Fibroblast of pulmonary artery (primary cell): ENCODE data around the gene UNC80.

Experiments used
- DNase-seq: peaks from one replicate; pipeline ENCODE4 v3.0.0-alpha.2; 2010; ENCODE audit warnings: low read depth
- H3K4me3 ChIP-seq: replicated peaks from 2 replicates; pipeline ENCODE4 v1.5.1; 2011; ENCODE audit warnings: low read depth, mild to moderate bottlenecking, control low read depth, low read length, moderate library complexity
- TF ChIP-seq, protein P1 (sequence below): IDR thresholded peaks from 2 replicates; pipeline ENCODE4 v1.5.1; 2011; ENCODE audit warnings: mild to moderate bottlenecking, control low read depth, low read length, inconsistent platforms; ENCODE audit errors: missing control alignments

The UNC80 gene

DNA sequence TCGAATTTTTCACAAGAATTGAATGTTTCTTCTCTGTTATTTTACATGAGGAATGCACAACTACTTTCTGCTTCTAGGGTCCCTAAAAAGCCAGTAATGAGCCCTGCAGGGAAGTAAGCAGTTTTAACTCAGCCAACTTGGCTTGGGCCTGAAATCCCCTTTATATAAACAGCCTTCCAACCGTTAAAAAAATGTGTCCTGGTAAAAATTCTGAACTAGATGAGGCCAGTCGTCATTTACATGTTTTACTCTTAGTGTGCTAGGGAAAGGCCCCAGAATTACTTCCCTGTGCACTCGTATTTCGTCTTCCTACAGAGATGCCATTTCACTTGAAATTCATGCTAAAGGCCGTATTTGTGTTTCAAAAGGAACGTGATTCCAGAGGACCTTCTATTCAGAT, 188.4 kb downstream of the UNC80 start:
- DNase-seq, result no peak
- TF ChIP-seq, protein P1, sequence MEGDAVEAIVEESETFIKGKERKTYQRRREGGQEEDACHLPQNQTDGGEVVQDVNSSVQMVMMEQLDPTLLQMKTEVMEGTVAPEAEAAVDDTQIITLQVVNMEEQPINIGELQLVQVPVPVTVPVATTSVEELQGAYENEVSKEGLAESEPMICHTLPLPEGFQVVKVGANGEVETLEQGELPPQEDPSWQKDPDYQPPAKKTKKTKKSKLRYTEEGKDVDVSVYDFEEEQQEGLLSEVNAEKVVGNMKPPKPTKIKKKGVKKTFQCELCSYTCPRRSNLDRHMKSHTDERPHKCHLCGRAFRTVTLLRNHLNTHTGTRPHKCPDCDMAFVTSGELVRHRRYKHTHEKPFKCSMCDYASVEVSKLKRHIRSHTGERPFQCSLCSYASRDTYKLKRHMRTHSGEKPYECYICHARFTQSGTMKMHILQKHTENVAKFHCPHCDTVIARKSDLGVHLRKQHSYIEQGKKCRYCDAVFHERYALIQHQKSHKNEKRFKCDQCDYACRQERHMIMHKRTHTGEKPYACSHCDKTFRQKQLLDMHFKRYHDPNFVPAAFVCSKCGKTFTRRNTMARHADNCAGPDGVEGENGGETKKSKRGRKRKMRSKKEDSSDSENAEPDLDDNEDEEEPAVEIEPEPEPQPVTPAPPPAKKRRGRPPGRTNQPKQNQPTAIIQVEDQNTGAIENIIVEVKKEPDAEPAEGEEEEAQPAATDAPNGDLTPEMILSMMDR, result no peak
- no peak overlapping the region for H3K4me3 ChIP-seq

DNA sequence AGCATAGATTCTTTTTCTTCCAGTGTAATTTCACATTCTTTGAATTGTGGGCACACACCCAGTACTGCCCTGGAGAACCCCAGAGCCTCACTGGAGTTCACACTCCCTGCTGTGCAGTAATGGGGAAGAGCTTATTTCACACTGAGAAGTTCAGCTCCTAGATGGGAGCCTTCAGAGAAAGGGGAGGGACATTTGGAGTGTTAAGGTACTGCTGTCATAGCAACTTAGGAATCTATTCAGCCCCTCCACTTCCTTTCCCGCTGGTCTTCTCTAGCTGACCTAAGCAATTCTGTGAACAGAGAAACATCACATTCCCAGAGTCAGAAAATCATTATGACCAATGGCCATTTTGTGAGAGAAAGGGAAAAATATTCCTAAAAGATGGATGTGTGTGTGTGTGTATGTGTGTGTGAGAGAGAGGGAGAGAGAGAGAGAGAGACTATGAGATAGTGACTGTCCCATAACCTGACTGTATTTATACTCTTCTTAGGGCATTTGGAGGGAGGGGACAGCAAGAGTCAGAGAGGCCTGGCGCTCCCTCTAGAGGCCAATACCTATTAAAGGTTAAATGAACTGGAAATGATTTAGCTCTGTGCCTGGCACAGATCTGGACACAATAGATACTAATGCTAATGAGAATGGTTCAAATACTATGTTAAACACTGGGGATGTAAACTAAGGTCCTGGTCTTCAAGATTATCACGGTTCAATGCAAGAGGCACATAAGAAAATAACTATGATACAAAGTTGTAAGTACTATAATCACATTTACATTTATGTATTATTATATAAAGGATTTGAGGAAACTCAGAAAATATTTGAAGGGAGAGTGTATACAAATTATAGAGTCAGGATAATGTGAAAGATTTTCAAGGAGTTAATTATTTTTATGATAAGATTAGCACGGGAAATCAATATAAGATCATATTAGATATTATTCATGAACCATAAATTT, 189.3 kb downstream of the UNC80 start:
- peak; percentile 64 for DNase-seq
- no peak overlapping the region for H3K4me3 ChIP-seq
- TF ChIP-seq, protein P1, result peak; percentile 74

DNA sequence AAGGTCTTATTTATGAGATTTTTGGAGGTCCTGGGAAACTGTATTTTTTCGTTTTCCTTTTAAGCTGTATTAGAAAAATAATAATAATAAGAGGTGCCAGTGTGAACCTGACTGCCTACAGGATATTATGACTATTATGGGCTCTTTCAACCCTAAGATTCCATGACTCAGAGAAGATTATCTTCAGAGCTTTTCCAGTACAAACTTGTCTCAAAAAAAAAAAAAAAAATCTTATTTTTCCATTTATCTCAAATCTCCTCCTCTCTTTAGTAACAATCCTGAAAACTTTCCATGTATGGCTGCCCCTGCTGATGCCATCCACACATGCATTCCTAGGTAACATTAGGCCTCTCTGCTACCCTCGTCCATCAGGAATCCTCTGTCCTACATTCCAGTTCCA, 194.1 kb downstream of the UNC80 start:
- TF ChIP-seq, protein P1, result no peak
- no peak overlapping the region for H3K4me3 ChIP-seq
- no peak for DNase-seq

DNA sequence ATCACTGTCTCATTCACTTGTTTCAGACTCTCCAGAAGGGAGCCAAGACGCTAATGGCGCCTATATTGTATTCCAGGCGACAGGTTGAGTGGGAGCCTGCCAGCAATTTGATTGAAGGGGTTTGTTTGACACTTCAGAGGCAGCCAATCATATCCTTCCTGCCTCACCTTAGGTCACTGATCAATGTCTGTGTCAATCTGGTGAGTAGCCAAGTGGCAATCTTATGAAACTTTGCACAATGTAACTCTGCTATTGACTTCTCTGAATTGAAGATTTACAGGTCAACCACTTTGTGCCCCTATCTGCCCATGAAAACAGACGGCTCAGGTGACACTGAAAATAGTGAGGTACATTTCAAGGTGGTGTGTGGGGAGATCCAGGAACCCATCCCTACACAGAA, 198.1 kb downstream of the UNC80 start:
- TF ChIP-seq, protein P1, result no peak
- no peak for DNase-seq
- no peak overlapping the region for H3K4me3 ChIP-seq

DNA sequence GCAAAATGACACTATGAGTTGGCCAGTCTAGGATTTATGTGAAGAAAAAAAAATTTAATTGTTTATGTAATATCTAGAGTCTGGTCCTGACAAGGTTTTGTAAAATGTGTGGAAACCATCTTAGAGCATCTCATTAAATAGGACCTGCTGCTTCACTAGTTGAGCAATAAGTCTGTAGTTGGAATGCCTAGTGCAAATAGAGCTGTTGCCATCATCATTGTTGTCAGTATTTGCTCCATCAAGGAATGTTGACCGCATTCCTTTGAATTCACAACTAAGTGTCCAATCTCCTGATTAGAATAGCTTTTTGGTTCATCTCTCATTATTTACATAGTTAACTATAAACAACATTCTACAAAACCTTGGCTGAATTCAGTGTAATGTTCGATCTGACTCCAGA, 198.6 kb downstream of the UNC80 start:
- TF ChIP-seq, protein P1, result no peak
- no peak for DNase-seq
- no peak overlapping the region for H3K4me3 ChIP-seq

DNA sequence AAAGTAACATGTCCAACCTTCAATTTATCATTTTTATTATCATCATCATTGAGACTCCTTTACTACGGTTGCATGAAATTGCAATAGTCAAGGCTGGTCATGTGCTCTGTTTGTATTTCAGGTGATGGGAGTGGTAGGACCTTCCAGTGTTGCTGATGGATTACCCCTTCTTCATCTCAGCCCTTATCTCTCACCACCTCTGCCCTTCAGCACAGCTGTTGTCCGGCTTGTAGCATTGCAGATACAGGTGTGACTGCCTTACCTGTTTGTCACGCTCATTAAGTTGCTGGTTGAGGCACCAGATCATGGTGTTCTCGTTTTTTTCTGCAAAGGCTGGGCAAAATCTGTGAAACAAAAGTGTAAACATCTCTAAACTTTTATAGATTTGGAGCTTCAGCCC, 199.1 kb downstream of the UNC80 start:
- no peak overlapping the region for H3K4me3 ChIP-seq
- TF ChIP-seq, protein P1, result no peak
- no peak for DNase-seq

DNA sequence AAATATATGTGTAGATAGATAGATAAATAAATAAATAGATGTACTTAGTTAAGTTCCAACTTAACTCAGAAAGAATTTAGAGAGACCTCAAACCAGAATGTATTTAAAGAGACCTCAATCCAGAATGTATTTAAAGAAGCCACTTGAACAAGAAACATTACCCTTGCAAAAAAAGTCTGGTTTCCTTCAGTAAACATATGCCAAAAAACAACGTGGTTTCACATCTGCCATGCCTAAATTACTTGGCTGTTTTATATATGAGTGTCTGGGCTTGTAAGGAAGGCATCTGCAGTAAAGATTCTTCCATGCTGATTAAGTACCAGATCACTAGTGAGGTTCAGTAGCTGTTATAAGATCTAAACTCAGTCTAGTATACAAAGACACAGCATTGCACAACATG, 201.7 kb downstream of the UNC80 start:
- DNase-seq, result no peak
- TF ChIP-seq, protein P1, result no peak
- no peak overlapping the region for H3K4me3 ChIP-seq
